OCI-LY3 (cell line): ENCODE results near the gene TULP4.

Experiments
- H2AFZ ChIP-seq: fragments of 200-600, 300-600 bp; shearing (Covaris generic); 2 replicates; pipeline ENCODE4 v1.6.0; 2014; ENCODE audit warnings: antibody characterized with exemption, low read depth, low read length
- H3K27ac ChIP-seq: fragments of 200-600, 300-600 bp; sonication (generic); 2 replicates; pipeline ENCODE4 v1.5.1; 2014; ENCODE audit warnings: mild to moderate bottlenecking, low read length, moderate library complexity, mixed read lengths
- H3K27me3 ChIP-seq: fragments of 200-600, 300-600 bp; sonication (generic); 2 replicates; pipeline ENCODE4 v1.6.1; 2014; ENCODE audit warnings: low read depth, low read length, mixed read lengths
- H3K36me3 ChIP-seq: fragments of 200-600, 300-600 bp; sonication (generic); replicated peaks from 2 replicates; pipeline ENCODE3; 2014; ENCODE audit warnings: low read depth, low read length, mixed read lengths
- H3K4me1 ChIP-seq: fragments of 300-600, 200-600 bp; sonication (generic); 2 replicates; pipeline ENCODE4 v1.6.1; 2014; ENCODE audit warnings: low read length, mixed read lengths
- H3K4me2 ChIP-seq: fragments of 200-600, 300-600 bp; sonication (generic); 2 replicates; pipeline ENCODE4 v1.6.1; 2014; ENCODE audit warnings: low read length, mixed read lengths
- H3K4me3 ChIP-seq: fragments of 300-600, 200-600 bp; sonication (generic); 2 replicates; pipeline ENCODE4 v1.5.1; 2014; ENCODE audit warnings: antibody characterized with exemption, mild to moderate bottlenecking, low read length, moderate library complexity
- H3K79me2 ChIP-seq: fragments of 300-600, 200-600 bp; shearing (Covaris generic); 2 replicates; pipeline ENCODE4 v1.6.1; 2014; ENCODE audit warnings: mild to moderate bottlenecking, low read length, mixed read lengths
- H3K9ac ChIP-seq: fragments of 300-600, 200-600 bp; shearing (Covaris generic); 2 replicates; pipeline ENCODE4 v1.6.0; 2014; ENCODE audit warnings: mild to moderate bottlenecking, low read length, moderate library complexity
- H3K9me3 ChIP-seq: fragments of 200-600, 300-600 bp; shearing (Covaris generic); 2 replicates; pipeline ENCODE4 v1.6.1; 2014; ENCODE audit warnings: low read length, mixed read lengths; ENCODE audit not compliant: insufficient read depth
- H4K20me1 ChIP-seq: fragments of 200-600, 300-600 bp; sonication (generic); 2 replicates; pipeline ENCODE4 v1.6.1; 2016; ENCODE audit warnings: low read length, mixed read lengths; ENCODE audit not compliant: insufficient read depth
- CTCF ChIP-seq: fragments of 200-600, 300-600 bp; sonication (generic); IDR thresholded peaks from 2 replicates; pipeline ENCODE4 v1.5.1; 2014; ENCODE audit warnings: antibody characterized with exemption, low read length, low read depth
- EZH2phosphoT487 ChIP-seq: fragments of 200-600 bp; shearing (Covaris generic); IDR thresholded peaks from 2 replicates; pipeline ENCODE4 v1.6.1; 2018; ENCODE audit warnings: antibody characterized with exemption, mixed run types, low read depth

Gene TULP4

GRCh38 chr6:158502263-158502950 lies 190.1 kb downstream of the TULP4 start:
- H3K27ac ChIP-seq = no peak overlapping the region
- H3K4me3 ChIP-seq = no peak overlapping the region
- H3K79me2 ChIP-seq = no peaks in the 10 kb centered on the region
- peaks cover 5% of the 10 kb centered on the region; the same call in 1 of the 2 replicates for H3K4me1 ChIP-seq
- no peaks in the 10 kb centered on the region for H4K20me1 ChIP-seq
- no peak for TF ChIP-seq CTCF
- no peak for TF ChIP-seq EZH2phosphoT487
- no peak overlapping the region for H3K9ac ChIP-seq
- no peaks in the 10 kb centered on the region for H3K27me3 ChIP-seq
- H2AFZ ChIP-seq = no peak overlapping the region
- no peaks in the 10 kb centered on the region for H3K9me3 ChIP-seq
- H3K4me2 ChIP-seq = no peak overlapping the region
- H3K36me3 ChIP-seq = no peaks in the 10 kb centered on the region

GRCh38 chr6:158503222-158503621 lies 191.0 kb downstream of the TULP4 start:
- H3K4me1 ChIP-seq = peaks cover 5% of the 10 kb centered on the region; the same call in 1 of the 2 replicates
- H3K79me2 ChIP-seq = no peaks in the 10 kb centered on the region
- H3K27ac ChIP-seq = no peak overlapping the region
- no peak overlapping the region for H2AFZ ChIP-seq
- no peaks in the 10 kb centered on the region for H3K27me3 ChIP-seq
- no peaks in the 10 kb centered on the region for H4K20me1 ChIP-seq
- no peak for TF ChIP-seq EZH2phosphoT487
- no peak for TF ChIP-seq CTCF
- no peak overlapping the region for H3K4me2 ChIP-seq
- H3K9me3 ChIP-seq = no peaks in the 10 kb centered on the region
- H3K9ac ChIP-seq = no peak overlapping the region
- no peak overlapping the region for H3K4me3 ChIP-seq
- no peaks in the 10 kb centered on the region for H3K36me3 ChIP-seq

GRCh38 chr6:158503846-158504245 lies 191.6 kb downstream of the TULP4 start:
- Histone ChIP-seq H3K4me2 (no peak overlapping the region), H3K27me3 (no peaks in the 10 kb centered on the region), H3K9ac (no peak overlapping the region), H3K79me2 (no peaks in the 10 kb centered on the region), H3K9me3 (no peaks in the 10 kb centered on the region), H4K20me1 (no peaks in the 10 kb centered on the region), H3K4me3 (no peak overlapping the region), H3K36me3 (no peaks in the 10 kb centered on the region), H3K4me1 (peaks cover 5% of the 10 kb centered on the region; the same call in 1 of the 2 replicates), H3K27ac (no peak overlapping the region), H2AFZ (no peak overlapping the region)
- TF ChIP-seq CTCF = no peak
- no peak for TF ChIP-seq EZH2phosphoT487

GRCh38 chr6:158505194-158505593 lies 192.9 kb downstream of the TULP4 start:
- Histone ChIP-seq H3K27me3 (no peaks in the 10 kb centered on the region), H3K36me3 (no peaks in the 10 kb centered on the region), H3K79me2 (no peaks in the 10 kb centered on the region), H3K27ac (no peak overlapping the region), H3K9me3 (no peaks in the 10 kb centered on the region), H2AFZ (no peak overlapping the region), H3K4me3 (no peak overlapping the region), H4K20me1 (no peaks in the 10 kb centered on the region), H3K9ac (no peak overlapping the region), H3K4me1 (peaks cover 5% of the 10 kb centered on the region; the same call in 1 of the 2 replicates), H3K4me2 (no peak overlapping the region)
- TF ChIP-seq CTCF (no peak), EZH2phosphoT487 (no peak)
